ENCODE results near the gene GALNT6. TPM values are rescaled to one million over a fixed set of nuclear protein-coding genes. Genes with fewer than 3 reads are reported as not detected.

Gene GALNT6
- total RNA-seq = 0.77 TPM
- long read RNA-seq = 0 reads

DNA sequence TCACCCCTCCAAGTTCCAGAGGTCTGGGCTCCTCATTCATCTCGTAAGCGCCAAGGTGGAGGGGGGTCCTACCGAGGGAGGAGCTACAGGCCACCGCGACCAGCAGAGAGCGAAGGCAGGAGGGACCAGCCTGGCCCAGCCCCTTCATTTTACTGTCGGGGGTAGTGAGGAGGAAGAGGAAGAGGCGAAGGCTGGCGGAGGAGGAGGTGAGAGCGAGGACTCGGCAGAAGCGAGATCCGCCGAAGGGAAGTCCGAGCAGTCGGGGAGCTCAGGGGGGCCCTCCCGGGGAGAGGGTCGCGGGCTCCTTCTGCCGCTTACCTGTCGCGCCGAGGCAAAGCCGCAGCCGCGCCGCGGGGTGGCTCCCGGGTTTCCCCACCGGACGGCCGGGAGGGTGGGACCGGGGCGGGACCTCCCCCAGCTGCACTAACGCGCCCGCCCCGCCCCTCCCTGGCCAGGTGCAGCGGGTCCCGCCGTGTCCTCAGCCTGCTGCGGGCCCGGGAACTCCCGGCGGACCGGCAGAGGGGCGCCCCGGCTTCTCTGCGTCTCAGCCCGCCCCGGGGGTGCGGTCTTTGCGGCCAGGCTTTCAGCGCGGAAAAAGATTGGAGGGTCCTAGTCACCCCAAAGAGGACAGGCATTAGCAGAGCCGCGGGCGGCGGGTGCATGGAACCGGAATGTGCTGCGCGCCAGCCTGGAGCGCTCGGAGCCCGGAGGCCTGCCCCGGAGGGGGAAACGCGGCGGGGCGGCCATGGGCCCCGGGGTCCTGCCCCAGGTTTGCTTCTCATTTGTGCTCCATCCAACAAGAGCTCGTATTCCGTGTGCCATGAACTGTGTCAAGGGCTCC lies at the start of gene GALNT6:
Gene GALNT6, minus strand, starts transcription at position 124 of the 841 bp plus-strand sequence. CDS start 11,625 bp downstream, outside the sequence.
- ATAC-seq = peak; percentile 70
- intact Hi-C loops (cut with micrococcal nuclease) = no loop called here

DNA sequence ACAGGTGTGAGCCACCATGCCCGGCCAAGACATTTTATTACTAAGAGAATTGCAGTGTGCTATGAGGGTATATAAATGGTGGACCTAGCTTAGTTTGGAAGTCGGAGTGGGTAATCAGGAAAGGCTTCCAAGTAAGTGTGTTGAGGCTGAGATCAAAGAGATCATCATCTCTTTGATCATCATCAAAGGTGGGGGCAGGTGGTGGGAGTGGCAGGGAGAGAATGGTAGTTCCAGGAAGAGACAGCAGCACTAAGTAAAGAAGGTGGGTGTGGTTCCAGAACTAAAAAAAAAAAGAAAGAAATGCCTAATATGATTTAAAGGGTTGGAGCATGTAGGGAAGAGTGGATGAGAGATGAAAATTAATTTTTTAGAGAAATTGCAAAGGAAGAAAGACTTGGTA lies 48.1 kb upstream of the GALNT6 start:
- intact Hi-C loops (cut with micrococcal nuclease) = no loop called here
- DNase-seq (no peak), ATAC-seq (no peak)

More for the DNA sequence above, at the start of gene GALNT6:
- peak; percentile 52 for DNase-seq

DNA sequence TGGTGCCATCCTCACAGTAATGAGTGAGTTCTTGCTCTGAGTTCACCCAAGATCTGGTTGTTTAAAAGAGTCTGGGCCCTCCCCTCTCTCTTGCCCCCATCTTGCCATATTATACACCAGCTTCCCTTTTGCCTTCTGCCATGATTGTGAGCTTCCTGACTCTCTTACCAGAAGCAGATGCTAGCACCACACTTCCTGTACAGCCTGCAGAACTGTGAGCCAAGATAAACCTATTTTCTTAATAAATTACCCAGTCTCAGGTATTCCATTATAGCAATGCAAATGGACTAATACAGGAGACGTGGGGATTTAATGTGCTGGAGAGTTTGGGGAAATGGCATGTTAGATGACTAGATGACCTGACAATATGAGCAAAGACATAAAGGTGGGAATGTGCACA lies 46.2 kb upstream of the GALNT6 start:
- intact Hi-C loops (cut with micrococcal nuclease) = no loop called here
- ATAC-seq (no peak), DNase-seq (no peak)

GRCh38 chr12:51434305-51434704 lies 43.1 kb upstream of the GALNT6 start:
- DNase-seq (no peak), ATAC-seq (no peak)
- intact Hi-C loops (cut with micrococcal nuclease) = no loop called here

DNA sequence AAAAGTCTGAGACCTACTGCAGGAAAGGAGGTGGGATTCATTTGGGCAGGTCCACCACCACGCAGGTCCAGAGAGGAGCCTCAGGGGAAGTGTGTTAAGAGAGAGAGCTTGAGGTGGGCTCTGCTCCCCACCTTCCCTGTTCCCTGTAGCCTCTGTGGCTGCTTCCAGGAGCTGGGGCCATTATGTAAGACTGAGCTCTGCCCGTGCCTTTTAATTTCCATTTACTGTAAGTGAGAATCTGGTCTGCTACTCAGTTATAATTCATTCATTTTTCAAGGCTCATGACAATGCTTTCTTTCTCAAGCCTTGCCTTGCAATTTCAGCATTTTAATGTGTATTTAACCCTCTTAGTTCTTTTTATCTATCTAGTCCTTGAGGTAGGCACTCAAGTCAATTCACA lies 41.7 kb upstream of the GALNT6 start:
- intact Hi-C loops (cut with micrococcal nuclease) = no loop called here
- DNase-seq (no peak), ATAC-seq (no peak)

- intact Hi-C loops (cut with micrococcal nuclease) = no loop called here
- ATAC-seq = no peak
Observed at GRCh38 chr12:51430196-51430895, 39.1 kb upstream of the GALNT6 start.

DNA sequence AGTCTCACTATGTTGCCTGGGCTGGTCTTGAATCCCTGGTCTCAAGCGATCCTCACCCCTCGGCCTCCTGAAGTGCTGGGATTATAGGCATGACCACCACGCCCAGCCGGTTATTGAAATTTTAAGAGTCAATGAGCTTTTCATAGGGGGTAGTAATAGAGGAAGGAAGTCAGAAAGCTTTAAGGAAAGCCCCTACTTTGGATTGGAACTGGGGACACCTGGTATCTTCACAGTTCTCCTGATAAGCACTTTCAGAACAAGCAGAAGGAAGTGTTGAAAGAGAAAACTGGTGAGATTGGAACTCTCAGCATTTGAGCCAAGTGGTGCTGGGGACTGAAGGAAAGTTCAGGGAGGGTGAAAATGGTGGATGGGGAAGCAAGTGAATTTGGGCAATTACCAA lies 38.5 kb upstream of the GALNT6 start:
- intact Hi-C loops (cut with micrococcal nuclease) = loop anchor here (10.0 kb wide), 1 partner anchor 385 kb away; a partner anchor contains a TSS
- ATAC-seq = no peak

More at GRCh38 chr12:51430196-51430895, 39.1 kb upstream of the GALNT6 start:
- no peak for DNase-seq

GRCh38 chr12:51428256-51428655 lies 37.0 kb upstream of the GALNT6 start:
- intact Hi-C loops (cut with micrococcal nuclease) = loop anchor here (10.0 kb wide), 1 partner anchor 387 kb away; a partner anchor contains a TSS
- ATAC-seq = no peak
- no peak for DNase-seq

More for the DNA sequence above, 38.5 kb upstream of the GALNT6 start:
- no peak for DNase-seq

- peak; percentile 89 for DNase-seq
Observed at GRCh38 chr12:51424662-51425539, 33.7 kb upstream of the GALNT6 start, which contains the start of gene SLC4A8. SLC4A8 (plus strand) TSS chr12:51424831; CDS start chr12:51424988, 157 bp downstream.

DNA sequence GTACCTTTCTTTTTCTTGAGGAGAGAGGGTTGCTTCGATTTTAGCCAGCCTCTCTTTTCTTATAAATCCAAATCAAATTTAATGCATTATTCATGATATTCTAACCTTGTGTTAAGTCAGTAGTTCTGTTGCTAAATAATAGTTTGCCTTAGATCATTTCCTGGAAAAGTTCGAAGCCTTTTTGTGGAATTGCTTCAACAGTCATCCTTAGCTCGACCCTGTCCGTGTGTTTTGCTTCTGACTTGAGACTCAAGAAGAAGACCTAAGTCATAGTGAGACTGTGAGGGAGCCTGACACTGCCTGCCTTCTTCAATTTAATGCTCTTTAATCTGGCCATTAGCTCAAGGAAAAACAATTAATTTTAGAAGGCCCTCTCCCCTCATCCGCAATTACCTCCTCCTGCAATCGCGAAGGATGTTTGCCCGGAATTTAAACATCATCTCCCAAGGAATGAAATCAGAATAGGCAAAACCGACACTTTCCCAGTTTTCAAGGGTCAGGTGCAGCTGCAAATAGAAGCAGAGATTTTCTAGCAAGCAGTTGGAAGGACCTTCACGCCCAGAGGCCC lies 33.0 kb upstream of the GALNT6 start:
- intact Hi-C loops (cut with micrococcal nuclease) = loop anchor here (10.0 kb wide), 1 partner anchor 391 kb away; a partner anchor contains a TSS
- ATAC-seq (no peak), DNase-seq (no peak)

More at GRCh38 chr12:51424662-51425539, 33.7 kb upstream of the GALNT6 start, which contains the start of gene SLC4A8:
- intact Hi-C loops (cut with micrococcal nuclease) = loop anchor here (10.0 kb wide), 1 partner anchor 390 kb away; a partner anchor contains a TSS
- ATAC-seq = peak; percentile 98

GRCh38 chr12:51421266-51421884 lies 30.2 kb upstream of the GALNT6 start:
- intact Hi-C loops (cut with micrococcal nuclease) = loop anchor here (2.0 to 10.0 kb wide), 2 partner anchors 111 to 393 kb away; a partner anchor contains a TSS
- DNase-seq (no peak), ATAC-seq (peak; percentile 35)

- DNase-seq (no peak), ATAC-seq (no peak)
- intact Hi-C loops (cut with micrococcal nuclease) = loop anchor here (2.0 to 10.0 kb wide), 2 partner anchors 113 to 395 kb away; a partner anchor contains a TSS
Observed at GRCh38 chr12:51419425-51420193, 28.4 kb upstream of the GALNT6 start.

DNA sequence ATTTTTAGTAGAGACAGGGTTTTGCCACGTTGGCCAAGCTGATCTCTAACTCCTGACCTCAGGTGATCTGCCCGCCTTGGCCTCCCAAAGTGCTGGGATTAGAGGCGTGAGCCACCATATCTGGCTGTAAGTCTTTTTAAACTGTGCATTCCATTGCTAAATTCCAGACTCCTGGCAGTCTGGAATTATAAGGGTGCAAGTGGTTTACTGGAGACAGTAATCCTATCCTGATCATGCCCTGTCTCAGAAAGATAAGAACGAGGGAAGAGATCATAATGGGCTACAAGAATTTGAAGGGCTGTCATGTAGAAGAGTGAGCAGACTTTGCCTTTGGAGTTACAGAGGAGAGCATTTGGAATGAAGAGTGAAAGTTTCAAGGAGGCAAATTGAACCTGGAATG lies 26.6 kb upstream of the GALNT6 start:
- no peak for ATAC-seq
- intact Hi-C loops (cut with micrococcal nuclease) = no loop called here

DNA sequence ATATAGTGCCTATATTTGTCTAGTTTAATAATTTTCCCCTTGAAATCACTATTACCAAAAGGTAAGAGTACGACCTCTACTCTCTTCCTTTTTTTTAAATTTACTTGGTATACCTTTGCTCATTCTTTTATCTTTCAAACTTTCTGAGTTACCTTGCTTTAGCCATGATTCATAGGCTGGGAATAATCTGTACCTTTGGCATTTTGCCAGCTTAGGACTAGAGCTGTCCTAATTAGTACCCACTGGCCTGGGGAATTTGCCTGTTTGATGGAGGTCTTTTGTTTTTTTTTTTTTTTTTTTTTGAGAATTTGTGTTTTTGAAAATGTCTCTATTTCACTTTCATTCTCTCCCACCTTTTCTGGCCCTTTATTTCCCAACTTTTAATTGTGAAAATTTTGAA lies 24.7 kb upstream of the GALNT6 start:
- ATAC-seq = no peak
- intact Hi-C loops (cut with micrococcal nuclease) = no loop called here
- no peak for DNase-seq

More for the DNA sequence above, 26.6 kb upstream of the GALNT6 start:
- DNase-seq = no peak

DNA sequence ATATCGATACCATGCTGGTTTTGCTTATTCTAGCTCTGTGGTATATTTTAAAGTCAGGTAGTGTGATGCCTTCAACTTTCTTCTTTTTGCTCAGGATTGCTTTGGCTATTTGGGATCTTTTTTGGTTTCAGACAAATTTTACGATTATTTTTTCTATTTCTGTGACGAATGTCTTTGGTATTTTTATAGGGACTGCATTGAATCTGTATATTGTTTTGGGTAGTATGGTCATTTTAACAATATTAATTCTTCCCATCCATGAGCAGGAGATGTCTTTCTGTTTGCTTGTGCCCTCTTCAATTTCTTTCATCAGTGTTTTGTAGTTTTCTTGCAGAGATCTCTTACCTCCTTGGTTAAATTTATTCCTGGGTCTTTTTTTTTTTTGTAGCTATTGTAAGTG lies 22.6 kb upstream of the GALNT6 start:
- ATAC-seq = no peak
- DNase-seq = no peak
- intact Hi-C loops (cut with micrococcal nuclease) = no loop called here

DNA sequence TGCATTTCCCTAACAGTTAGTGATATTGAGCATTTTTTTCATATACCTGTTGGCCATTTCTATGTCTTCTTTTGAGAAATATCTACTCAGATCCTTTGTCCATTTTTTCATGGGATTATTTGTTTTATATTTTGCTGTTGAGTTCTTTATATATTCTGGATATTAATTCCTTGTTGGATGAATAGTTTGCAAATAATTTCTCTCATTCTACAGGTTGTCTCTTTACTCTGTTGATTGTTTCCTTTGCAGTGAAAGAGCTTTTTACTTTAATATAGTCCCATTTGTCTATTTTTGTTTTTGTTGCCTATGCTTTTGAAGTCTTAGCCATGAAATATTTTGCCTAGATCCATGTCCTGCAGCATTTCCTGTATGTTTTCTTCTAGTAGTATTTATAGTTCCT lies 21.9 kb upstream of the GALNT6 start:
- ATAC-seq = no peak
- intact Hi-C loops (cut with micrococcal nuclease) = no loop called here
- DNase-seq = no peak

- DNase-seq (no peak), ATAC-seq (no peak)
- intact Hi-C loops (cut with micrococcal nuclease) = no loop called here
Observed at GRCh38 chr12:51409846-51410245, 18.6 kb upstream of the GALNT6 start.

Measured in left ventricle myocardium superior (tissue), 1 donor.